ENCODE data around the gene PRMT5. TPM values are rescaled to one million over a fixed set of nuclear protein-coding genes. Genes with fewer than 3 reads are reported as not detected.

PRMT5 gene
- total RNA-seq, 1 experiment from 2014 or later, result 107 TPM

GRCh38 chr14:22945642-22946041 is 16.5 kb upstream of the PRMT5 start:
- intact Hi-C loops (cut with micrococcal nuclease; ENCODE audit: unreplicated experiment), result no loop called here
- no peak for DNase-seq
- ChIA-PET CTCF (interaction anchor here (0.7 to 1.3 kb wide), 2 partner anchors 16 to 41 kb away, joined by 3 read pairs; partner anchors contain the start of gene PRMT5), POLR2A (no interaction called here)
- Histone ChIP-seq H3K4me3 (ENCODE audit: low read depth, low read length) (no peak overlapping the region), H3K4me1 (no peaks in the 10 kb centered on the region), H3K27me3 (replicated peaks; ENCODE audit: control insufficient read depth, insufficient read depth, low read length) (no peaks in the 10 kb centered on the region), H3K9me3 (no peaks in the 10 kb centered on the region), H3K36me3 (ENCODE audit: control insufficient read depth, insufficient read depth, low read length) (no peaks in the 10 kb centered on the region; the same call in none of the 2 replicates)
- Mint-ChIP-seq H3K27ac (ENCODE audit: unreplicated experiment) (no peak overlapping the region), H3K4me3 (ENCODE audit: unreplicated experiment) (no peak overlapping the region), H3K4me1 (ENCODE audit: low read depth, unreplicated experiment) (no peaks in the 10 kb centered on the region), H3K9me3 (ENCODE audit: unreplicated experiment) (no peaks in the 10 kb centered on the region), H3K27me3 (ENCODE audit: insufficient read depth, unreplicated experiment) (no peaks in the 10 kb centered on the region), H3K36me3 (ENCODE audit: insufficient read depth, unreplicated experiment) (peaks cover 54% of the 10 kb centered on the region)
- no TSS peak for BruUV-seq (replicated peaks)
- TF ChIP-seq CTCF (IDR thresholded peaks at IDR 0.05; ENCODE audit: insufficient read depth in 1 of 2, low read depth in 1 of 2, low read length in 1 of 2, severe bottlenecking in 1 of 2, unreplicated experiment in 1 of 2), result no peak

- Histone ChIP-seq H3K9me3 (no peaks in the 10 kb centered on the region), H3K36me3 (ENCODE audit: control insufficient read depth, insufficient read depth, low read length) (no peaks in the 10 kb centered on the region; the same call in 1 of the 2 replicates), H3K4me3 (ENCODE audit: low read depth, low read length) (no peak overlapping the region), H3K27me3 (replicated peaks; ENCODE audit: control insufficient read depth, insufficient read depth, low read length) (no peaks in the 10 kb centered on the region), H3K4me1 (no peaks in the 10 kb centered on the region)
- no peaks in the 10 kb centered on the region for H3K27me3 Mint-ChIP-seq (ENCODE audit: insufficient read depth, unreplicated experiment)
- H3K4me3 Mint-ChIP-seq (ENCODE audit: unreplicated experiment), result no peak overlapping the region
- BruUV-seq (replicated peaks), result no TSS peak
- no peak for TF ChIP-seq CTCF (IDR thresholded peaks at IDR 0.05; ENCODE audit: insufficient read depth in 1 of 2, low read depth in 1 of 2, low read length in 1 of 2, severe bottlenecking in 1 of 2, unreplicated experiment in 1 of 2)
- DNase-seq, result no peak
- no peak overlapping the region for H3K27ac Mint-ChIP-seq (ENCODE audit: unreplicated experiment)
- no peaks in the 10 kb centered on the region for H3K4me1 Mint-ChIP-seq (ENCODE audit: low read depth, unreplicated experiment)
- H3K9me3 Mint-ChIP-seq (ENCODE audit: unreplicated experiment), result no peaks in the 10 kb centered on the region
- POLR2A ChIA-PET, result interaction anchor here (0.5 kb wide), 1 partner anchor 88 kb away, joined by 6 read pairs; no protein-coding TSS in a partner anchor
- peaks cover 25% of the 10 kb centered on the region for H3K36me3 Mint-ChIP-seq (ENCODE audit: insufficient read depth, unreplicated experiment)
- intact Hi-C loops (cut with micrococcal nuclease; ENCODE audit: unreplicated experiment), result loop anchor here (2.0 kb wide), 1 partner anchor 17 kb away; the partner anchor contains the start of gene HAUS4
- CTCF ChIA-PET, result interaction anchor here (0.9 kb wide), 1 partner anchor 10 kb away, joined by 3 read pairs; the partner anchor contains the start of gene PRMT5
These were observed 10.5 kb upstream of the PRMT5 start for GRCh38 chr14:22939684-22940083.

GRCh38 chr14:22935156-22935555 is 6.0 kb upstream of the PRMT5 start:
- TF ChIP-seq CTCF (IDR thresholded peaks at IDR 0.05; ENCODE audit: insufficient read depth in 1 of 2, low read depth in 1 of 2, low read length in 1 of 2, severe bottlenecking in 1 of 2, unreplicated experiment in 1 of 2), result no peak
- H3K9me3 ChIP-seq, result no peaks in the 10 kb centered on the region
- H3K36me3 ChIP-seq (ENCODE audit: control insufficient read depth, insufficient read depth, low read length), result no peaks in the 10 kb centered on the region; the same call in 1 of the 2 replicates
- peaks cover 10% of the 10 kb centered on the region; the same call in 1 of the 2 replicates for H3K4me1 ChIP-seq
- Mint-ChIP-seq H3K4me1 (ENCODE audit: low read depth, unreplicated experiment) (peaks cover 20% of the 10 kb centered on the region), H3K27me3 (ENCODE audit: insufficient read depth, unreplicated experiment) (no peaks in the 10 kb centered on the region), H3K4me3 (ENCODE audit: unreplicated experiment) (no peak overlapping the region), H3K9me3 (ENCODE audit: unreplicated experiment) (no peaks in the 10 kb centered on the region), H3K36me3 (ENCODE audit: insufficient read depth, unreplicated experiment) (peaks cover 6% of the 10 kb centered on the region), H3K27ac (ENCODE audit: unreplicated experiment) (no peak overlapping the region)
- POLR2A ChIA-PET, result no interaction called here
- CTCF ChIA-PET, result interaction anchor here (0.5 kb wide), 1 partner anchor 127 kb away, joined by 5 read pairs; no protein-coding TSS in a partner anchor
- H3K4me3 ChIP-seq (ENCODE audit: low read depth, low read length), result no peak overlapping the region
- intact Hi-C loops (cut with micrococcal nuclease; ENCODE audit: unreplicated experiment), result no loop called here
- DNase-seq, result no peak
- H3K27me3 ChIP-seq (replicated peaks; ENCODE audit: control insufficient read depth, insufficient read depth, low read length), result no peaks in the 10 kb centered on the region
- no TSS peak for BruUV-seq (replicated peaks)

Data from Caco-2 (cell line).